GM19043 (cell line): ENCODE data around the gene P2RY2.

ENCODE experiments used
- ATAC-seq: cut with Tn5 transposase; IDR thresholded peaks from one replicate; pipeline ENCODE4 v1.9.1; 2021; ENCODE audit warnings: low read depth; ENCODE audit not compliant: unreplicated experiment

P2RY2 gene

GRCh38 chr11:73240190-73240781 is 22.2 kb downstream of the P2RY2 start:
- no peak for ATAC-seq

GRCh38 chr11:73241300-73241699 is 23.2 kb downstream of the P2RY2 start:
- no peak for ATAC-seq

- ATAC-seq, result peak; percentile 74
Observed at GRCh38 chr11:73242251-73243092, 24.4 kb downstream of the P2RY2 start.

- ATAC-seq, result no peak
Observed at GRCh38 chr11:73243093-73243485, 25.0 kb downstream of the P2RY2 start.

GRCh38 chr11:73244589-73245240 is 26.6 kb downstream of the P2RY2 start:
- no peak for ATAC-seq

- ATAC-seq, result no peak
Observed at GRCh38 chr11:73245461-73245860, 27.4 kb downstream of the P2RY2 start.

GRCh38 chr11:73246303-73246702 is 28.2 kb downstream of the P2RY2 start:
- no peak for ATAC-seq

GRCh38 chr11:73248526-73249185 is 30.6 kb downstream of the P2RY2 start:
- ATAC-seq, result no peak

GRCh38 chr11:73249304-73249703 is 31.2 kb downstream of the P2RY2 start:
- ATAC-seq, result no peak

- no peak for ATAC-seq
Observed at GRCh38 chr11:73249853-73250783, 32.0 kb downstream of the P2RY2 start.

GRCh38 chr11:73252577-73253191 is 34.6 kb downstream of the P2RY2 start:
- ATAC-seq, result no peak

- ATAC-seq, result no peak
Observed at GRCh38 chr11:73257342-73258103, 39.4 kb downstream of the P2RY2 start.

GRCh38 chr11:73258104-73259035 is 40.3 kb downstream of the P2RY2 start:
- no peak for ATAC-seq

GRCh38 chr11:73259406-73260126 is 41.5 kb downstream of the P2RY2 start:
- no peak for ATAC-seq

GRCh38 chr11:73260127-73260457 is 42.0 kb downstream of the P2RY2 start:
- ATAC-seq, result no peak

GRCh38 chr11:73262851-73263495 is 44.9 kb downstream of the P2RY2 start:
- ATAC-seq, result no peak

- no peak for ATAC-seq
Observed at GRCh38 chr11:73263640-73264039, 45.6 kb downstream of the P2RY2 start.
